SK-N-DZ (cell line): ENCODE results near the gene GRID1.

Experiments
- DNase-seq: peaks from one replicate; pipeline ENCODE4 v3.0.0-alpha.2; 2015; ENCODE audit warnings: low spot score

Gene GRID1

DNA sequence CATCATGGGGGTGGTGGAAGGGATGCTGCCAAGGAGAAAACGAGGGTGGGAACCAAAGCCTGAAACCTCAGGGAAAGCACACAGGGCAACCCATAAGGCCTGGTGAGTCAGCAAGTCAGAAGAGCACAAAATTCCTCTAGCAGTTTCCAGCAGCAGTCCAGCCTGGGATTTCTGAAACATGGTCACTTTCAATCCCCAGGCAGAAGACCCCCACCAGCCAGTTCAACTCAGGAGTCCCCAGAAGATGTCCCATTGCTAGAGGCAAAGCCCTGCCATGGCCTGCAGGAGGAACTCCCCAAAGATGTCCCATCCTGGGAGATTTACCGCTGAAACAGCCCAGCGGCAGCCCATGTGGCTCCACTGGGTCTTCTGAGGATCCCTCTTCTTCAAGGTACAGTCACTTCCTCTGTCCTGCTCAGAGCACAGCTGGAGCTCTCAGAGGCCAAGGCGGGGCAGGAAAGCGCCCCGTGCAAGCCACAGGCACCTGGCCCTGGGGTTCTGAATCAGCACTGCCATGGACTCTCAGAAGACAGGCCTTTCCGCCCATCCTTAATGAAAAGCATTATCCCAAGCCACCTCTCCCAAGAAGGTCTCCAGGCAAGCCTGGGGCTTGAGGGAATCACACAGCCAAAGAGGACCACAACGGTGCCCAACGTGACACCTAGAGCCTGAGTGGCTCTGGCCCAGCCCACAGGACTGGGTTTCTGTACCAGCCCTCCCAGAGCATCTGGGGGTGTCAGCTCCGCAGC lies 196.9 kb downstream of the GRID1 start:
- no peak for DNase-seq

DNA sequence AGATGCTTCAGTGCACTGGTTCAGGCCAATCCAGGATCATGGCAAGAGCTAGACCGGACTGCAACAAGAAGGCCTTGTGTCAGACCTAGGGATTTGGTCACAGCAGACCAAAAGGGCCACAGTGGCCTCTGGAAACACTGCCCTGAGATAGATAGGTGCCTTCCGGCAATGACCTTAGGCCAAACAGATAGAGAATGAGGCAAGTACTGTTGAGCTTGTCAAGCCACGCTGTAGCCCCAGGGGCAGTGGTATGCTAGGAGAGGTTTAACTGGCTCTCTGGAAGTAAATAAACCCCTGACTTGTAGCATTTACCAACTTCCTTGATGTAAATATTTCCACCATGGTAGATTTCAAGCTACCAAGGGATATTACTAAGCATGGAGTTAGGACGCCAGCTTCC lies 197.5 kb downstream of the GRID1 start:
- no peak for DNase-seq

DNA sequence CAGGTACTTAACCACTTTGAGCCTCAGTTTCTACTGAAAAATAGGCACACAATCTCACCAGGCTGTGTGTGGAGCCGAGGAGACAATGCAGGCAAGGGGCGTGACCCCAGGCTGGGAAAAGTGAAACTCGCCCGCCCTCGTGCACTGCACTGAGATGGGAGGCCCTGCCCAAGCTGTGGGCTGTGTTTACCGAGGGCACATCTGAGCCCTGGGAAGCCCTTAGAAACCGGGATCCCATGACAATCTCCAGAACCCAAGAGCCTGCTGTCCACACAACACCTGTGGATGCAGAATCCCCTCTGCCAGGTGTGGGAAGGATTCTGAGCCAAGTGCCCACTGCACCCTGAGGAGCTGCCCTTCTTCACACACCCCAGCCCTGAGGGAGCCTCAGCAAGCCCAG lies 198.3 kb downstream of the GRID1 start:
- DNase-seq = no peak

DNA sequence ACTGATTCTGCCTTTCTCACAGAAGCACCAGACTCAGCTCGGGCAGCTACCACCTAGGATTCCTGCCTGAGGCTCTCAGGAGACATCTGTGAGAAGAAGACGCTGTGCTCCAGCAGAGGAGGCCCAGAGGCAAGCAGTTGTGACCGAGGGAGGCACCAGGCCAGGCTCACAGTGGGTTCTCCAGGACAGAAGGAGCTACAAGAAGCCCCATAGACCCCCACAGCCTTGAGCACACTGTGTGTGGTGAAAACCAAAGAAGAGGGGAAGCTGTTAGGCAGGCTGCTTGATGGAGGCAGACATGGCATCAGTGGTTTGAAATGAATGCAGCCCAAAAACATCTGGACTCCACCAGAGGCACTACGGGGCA lies 198.8 kb downstream of the GRID1 start:
- DNase-seq = no peak

DNA sequence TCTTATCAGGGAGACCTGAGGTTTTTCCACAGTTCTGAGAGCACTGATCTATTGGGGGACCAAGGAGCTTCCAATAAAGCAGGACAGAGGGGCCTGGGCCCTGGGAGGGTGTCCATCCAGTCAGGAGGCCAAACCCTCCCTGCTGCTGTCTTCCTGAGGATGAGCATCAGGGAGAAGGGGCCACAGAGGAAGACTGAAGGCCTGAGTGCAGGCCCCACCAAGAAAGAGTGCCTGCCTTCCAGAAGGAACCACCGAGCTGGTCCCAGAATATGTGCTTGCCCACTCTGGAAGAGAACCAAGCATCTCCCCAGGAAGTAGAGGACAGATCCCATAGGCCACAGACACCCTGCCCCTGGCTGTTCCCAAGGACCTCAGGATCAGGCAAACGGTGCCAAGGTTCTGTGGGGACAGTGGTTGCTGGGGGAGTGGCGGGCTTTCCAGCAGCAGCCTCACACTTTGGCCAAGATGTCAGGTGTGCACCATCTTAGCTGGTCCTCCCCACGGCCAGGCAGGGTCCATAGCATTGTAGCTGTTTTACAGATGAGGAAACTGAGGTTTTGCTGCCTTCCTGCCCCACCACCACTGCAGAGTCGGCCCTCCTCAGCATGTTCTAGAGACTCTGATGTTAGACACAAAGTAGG lies 199.4 kb downstream of the GRID1 start:
- DNase-seq = no peak

DNA sequence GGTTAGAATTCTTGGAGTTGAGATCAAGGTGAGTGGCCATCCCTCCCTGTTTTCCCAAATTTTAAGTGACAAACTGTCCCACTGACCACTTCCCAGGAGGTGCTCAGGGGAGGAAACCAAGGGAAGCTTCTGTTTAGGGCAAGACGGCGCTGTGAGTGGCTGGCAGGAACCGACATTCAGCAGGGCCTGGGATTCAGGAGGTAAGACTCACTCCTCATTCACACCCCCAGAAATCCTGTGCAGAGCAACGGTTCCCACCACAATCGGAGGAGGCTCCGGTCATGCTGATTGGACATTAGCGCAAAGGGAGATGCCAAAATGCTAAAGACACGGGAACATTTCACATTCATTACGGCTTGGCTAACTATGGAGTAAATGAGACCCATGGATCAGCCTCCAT lies 200.9 kb downstream of the GRID1 start:
- no peak for DNase-seq

DNA sequence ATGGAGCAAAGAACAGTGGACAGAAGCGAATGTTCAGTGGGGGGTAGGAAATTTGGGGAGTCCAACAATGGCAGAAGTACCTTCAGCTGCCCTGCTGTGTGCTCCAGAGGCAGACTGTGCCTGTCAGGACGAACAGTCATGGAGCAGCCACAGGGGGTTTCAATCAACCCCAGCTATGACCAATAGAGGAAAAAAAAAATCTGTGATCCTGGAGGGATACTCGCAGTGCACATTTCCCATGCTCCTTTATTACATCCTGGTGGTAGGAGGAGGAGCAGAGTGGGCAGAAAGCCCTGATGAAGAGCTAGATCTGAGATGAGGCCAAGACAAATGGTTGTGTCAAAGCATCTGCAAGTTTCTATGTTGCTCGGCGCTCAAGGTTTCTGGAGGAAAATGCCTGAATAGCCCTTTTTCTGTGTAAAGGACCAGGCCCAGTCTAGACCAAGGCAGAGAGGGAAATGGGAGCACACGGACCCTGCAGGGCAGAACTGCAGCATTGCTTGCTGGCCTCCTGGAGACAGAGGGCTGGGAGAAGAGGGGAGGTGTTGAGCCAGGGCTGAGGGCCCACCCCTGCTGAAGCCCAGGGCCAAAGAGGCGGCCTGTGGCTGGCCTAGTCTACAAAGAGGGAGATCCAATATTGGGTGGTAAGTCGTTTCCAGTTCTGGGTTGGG lies 201.5 kb downstream of the GRID1 start:
- no peak for DNase-seq

DNA sequence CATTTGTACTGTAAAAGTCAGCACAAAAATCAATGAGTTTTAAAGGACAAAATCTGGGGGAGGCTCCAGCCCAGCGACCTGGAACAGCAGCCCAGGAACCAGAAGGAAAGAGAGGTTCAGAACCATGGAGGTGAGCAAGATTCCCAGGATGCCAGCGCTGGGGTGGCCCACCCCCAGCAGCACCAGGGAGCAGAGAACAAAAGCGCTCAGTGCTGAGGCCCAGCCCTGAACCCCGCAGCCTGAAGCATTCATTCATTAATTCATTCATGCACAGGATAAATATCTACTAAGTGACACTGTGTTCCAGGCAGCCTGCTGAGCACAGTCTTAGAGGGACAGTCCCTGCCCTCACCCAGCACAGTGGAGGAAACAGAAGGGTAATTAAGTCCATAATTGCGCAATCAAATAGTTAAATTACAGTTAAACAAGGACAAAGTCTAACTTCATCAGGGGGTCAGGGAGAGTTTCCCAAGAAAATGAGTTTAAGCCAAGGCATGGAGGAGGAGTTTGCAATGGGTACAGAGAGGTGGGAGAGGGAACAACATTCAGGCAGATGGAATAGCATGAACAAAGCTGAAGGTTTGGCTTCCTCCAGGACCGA lies 202.3 kb downstream of the GRID1 start:
- no peak for DNase-seq

DNA sequence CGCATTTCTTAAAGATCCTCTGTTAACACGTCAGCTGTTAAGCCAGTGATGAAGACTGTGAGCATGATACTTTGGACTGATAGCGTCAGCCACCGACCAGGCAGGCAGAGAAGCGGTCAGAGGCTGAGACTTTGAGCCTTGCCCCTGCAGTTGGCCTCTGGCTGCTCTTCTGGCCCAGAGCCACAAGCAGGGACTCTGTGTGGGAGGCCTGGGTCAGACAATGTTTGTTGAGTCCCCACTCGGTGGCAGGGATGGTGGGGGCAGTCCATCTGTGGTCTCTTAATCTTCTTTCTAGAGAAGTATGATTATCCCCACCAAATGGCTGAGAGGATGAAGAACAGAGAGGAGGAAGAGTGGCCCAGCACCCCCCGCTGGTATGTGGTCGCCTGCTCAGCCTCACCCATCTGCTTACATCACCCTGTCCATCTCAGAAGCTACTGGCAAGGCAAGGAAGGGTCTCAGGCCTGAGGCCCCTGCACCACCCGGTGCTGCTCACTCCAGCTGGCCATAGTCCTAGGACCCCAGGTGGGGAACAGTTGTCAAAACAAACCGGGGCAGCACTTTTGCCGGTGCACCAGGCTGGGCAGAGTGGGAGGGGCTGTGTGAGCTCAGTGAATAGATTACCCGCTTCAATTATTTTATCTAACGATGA lies 202.9 kb downstream of the GRID1 start:
- DNase-seq = no peak

DNA sequence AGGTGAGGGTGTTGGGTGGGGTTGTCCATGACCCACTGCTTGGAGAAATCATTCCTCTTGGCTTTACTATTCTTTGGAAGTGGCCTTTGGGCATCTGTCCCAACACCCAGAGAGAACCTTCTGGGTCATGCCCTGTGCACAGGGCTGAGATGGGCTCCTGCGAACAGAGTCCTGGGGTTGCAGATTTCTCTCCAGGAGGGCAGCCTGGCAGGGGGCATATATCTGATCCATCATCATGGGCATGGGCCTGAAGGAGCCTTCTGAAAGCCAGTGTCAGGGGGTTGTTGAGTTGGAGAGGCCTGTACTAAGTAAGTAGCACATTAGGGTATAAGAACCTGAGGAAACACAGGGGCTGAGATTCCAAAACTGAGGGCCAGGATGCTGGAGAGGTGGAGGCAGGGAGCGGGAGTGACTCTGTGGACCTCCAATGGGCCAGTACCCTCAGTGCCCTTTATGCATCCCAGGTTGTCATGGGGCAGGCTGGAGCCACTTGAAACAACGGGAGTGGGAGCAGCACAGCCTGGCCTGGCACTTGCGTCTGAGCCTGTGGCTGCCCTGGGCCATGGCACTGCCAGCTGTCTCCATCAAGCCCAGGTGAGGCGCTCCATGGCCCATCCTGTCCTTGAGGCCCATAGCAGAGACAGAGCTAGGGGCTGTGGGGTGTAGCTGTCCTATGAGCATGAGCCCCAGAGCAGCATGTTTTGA lies 203.7 kb downstream of the GRID1 start:
- no peak for DNase-seq

DNA sequence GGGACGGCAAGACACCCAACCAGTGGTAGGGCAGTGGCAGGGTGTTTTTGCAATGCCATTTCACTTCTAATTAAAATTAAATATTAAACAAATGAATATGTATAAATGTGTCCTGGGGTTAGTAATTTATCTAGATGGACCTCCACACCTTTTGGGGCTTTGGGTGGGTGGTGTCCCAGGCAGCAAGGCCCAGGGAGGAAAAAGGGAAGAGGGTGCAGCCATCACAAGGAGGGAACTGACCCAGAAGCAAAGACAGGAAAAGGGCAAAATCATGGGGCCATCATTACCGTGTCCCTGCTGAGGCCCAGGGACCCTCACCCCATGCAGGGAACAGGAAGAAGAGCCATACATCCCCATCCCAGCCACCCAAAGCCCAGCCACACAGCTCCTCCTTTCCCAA lies 204.6 kb downstream of the GRID1 start:
- no peak for DNase-seq

DNA sequence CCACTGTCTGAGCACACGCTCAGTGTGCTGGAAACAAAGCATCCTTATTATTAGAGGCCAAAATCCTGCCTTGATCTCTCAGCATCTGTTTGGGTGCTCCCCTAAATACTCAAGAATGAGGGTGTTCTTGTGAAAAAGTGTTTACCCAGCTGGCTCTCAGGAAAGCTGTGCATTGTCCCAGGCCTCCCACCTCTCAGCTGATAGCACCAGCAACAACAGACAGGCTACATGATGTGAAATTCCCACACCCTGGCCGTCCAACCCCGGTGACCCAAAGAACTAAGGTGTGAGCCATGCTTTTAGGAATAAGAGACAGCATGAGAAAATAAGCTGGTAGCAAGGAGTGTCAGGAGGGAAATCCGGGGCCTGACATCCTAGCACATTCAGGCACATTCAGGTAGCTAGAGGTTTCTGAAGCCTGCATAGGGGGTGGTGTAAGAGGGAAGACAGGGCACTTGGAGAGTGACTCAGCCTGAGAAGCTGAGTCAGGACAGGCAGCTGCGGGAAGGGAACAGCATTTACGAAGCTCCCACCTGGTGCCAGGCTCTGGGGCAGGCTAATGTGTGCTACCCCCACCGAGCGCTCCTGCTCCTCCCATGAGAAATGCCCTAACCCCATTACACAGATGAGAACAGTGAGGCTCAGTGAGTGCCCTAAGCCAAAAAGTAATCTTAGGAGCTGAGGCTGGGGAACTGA lies 205.6 kb downstream of the GRID1 start:
- no peak for DNase-seq

DNA sequence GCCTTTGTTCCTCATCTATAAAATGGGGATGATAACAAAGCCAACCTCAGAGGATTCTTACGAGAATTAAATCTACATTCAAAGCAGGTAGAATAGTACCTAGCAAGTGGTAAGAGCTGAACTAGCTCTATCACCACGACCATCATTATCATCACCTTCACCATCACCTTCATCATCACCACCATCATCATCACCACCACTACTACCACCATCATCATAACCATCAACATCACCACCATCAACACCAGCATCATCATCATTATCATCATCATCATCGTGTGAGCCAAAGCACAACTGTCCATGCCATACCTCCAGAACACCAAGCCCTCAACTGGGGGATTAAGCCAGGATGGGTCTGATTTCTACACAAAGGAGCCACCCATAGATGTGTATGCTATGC lies 206.8 kb downstream of the GRID1 start:
- no peak for DNase-seq

DNA sequence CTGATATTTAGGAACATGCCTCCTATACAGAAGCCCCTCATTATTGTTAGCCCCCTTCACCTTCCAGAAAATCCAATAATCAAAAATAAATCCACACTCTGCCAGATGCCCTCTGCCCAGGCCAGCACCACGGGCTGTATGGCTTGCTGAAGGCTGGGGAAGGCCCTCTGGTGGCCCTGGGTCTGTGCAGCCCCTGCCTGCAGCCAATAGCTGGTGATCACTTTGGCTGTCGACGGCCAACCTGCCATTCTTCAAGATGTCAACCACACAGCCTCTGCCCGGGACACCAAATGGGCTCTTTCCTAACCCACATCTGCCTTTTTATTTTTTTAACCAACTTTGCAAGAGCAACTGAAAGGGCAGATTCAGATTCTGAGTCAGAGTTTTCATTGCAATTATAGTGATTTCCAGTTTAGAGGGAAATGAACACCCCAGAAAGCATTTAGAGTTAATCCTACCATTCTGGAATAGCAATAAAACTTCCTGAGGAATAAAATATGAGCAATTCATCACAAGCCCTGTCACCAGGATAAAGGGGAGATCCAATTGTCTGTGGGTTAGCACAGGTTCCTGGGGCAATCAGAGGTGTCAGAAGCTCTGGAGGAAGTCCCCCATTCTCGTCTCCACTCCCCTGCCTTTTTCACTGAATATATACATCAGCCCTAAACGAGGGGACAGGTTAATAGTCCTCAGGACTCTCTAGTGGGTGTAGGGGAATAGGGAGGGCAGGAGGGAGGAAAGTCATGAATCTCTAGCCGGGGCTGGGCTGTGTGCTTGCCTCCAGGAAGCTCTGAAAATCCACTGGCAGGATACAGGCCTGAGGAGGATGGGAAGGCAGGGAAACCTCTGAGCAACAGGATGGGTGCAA lies 211.3 kb downstream of the GRID1 start:
- peak; percentile 40 for DNase-seq

DNA sequence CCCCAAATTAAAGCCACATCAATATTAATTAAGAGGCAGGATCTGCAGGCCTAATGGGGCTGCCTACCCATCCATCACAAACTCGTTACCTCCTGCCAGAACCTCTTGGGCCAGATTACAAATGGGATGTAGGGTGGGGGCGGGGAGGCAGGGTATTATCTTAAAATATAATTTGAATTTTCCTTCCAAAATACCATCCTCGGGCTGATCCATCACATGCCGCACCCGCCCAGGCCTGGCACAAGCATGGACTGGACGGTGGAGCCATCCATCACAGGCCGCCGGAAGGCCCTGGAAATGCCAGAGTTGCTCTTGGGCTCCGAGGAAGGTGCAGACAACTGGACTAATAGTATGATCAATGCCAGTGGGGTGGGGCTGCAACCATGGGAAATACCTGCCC lies 212.8 kb downstream of the GRID1 start:
- DNase-seq = peak; percentile 19

DNA sequence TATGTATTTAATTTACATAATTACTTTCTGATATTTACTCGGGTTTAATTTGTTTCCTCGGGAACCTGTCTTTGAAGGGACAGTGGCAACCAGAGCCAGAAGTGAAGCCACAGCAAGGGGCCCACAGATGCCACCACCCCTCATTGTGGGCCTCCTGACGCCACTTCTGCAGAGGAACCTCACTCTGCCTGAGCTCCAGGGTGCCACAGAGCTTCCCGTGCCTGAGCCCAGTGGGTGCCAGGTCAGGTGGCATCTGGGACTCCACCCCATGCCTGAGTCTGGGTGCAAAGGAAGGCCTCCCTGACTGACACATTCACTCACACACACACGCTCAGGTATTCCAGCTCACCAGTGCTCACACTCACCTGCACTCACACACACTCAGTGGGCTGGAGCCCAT lies 213.7 kb downstream of the GRID1 start:
- DNase-seq = no peak

DNA sequence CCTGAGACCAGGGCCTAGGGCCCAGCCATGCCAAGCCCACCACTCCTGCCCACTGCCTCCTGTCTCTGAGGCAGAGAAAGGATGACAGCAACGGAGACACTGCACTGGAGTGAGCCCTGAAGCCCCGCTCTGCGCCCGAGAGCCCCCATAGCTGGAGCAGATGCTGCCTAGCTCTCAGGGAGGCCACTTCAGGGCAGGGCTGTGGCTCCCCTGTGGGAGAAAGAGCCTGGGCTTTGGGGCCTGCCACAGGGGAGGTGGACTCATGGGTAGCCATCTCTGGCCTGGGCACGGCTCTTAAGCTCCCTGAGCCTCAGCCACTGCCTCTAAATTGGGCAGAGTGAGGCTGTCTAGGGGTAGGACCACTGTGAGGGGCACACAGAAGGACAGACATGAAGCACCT lies 214.2 kb downstream of the GRID1 start:
- DNase-seq = no peak

DNA sequence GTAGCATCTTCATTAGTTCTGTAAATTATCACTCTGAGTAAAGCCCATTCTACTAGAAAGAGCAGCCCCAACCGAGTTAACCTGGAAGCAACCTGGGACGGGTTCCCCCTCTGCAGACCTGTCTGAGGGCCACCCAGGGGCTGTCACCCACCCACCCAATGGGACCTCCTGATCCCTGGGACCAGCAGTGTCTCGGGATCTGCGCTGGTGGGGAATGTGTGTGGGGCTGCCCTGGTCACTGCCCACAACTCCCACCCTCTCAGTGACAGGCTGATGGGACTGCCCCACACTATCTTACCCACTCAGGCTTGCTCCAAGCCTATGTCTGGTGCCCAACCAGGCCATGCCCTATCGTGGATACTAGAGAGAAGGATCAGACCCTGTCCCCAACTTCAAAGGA lies 215.0 kb downstream of the GRID1 start:
- no peak for DNase-seq

DNA sequence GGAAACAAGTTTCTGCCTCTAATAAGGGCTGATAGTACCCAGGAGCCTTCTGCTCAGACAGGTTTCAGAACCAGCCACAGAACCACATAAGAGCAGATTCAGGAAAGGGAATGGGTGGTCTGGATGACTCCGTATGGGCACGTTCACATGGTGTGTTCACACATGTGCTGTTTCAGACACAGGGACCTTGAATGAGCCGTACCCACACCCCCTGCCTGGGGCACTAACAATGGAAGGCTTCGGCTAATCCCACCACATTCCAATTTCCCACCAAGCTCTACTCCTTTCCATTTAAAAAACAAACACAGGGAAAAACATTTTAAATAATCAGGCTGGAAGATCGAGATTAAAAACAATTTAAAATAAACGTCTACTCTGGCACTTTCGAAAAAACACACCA lies 217.3 kb downstream of the GRID1 start:
- DNase-seq = no peak

DNA sequence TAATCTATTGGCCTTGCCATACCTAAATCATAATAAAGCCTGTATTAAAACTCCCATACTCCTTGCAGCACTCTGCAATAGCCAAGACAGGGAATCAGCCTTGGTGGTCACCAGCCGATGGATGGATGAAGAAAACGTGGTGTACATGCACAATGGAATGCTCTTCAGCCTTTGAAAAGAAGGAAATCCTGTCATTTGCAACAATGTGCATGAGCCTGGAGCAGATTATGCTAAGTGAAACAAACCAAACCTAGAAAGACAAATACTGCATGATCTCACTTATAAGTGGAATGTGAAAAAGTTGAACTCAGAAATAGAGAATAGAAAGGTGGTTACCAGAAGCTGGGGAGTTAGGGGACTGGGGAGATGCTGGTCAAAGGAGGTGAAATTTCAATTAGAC lies 218.5 kb downstream of the GRID1 start:
- DNase-seq = no peak
